ENCODE measurements around the gene DPF3. TPM values are rescaled to one million over a fixed set of nuclear protein-coding genes. Genes with fewer than 3 reads are reported as not detected.
A peak's percentile ranks its signal among the peaks of the same experiment; 100 is the strongest.

Gene DPF3
- total RNA-seq, 6 experiments from 2014 or later: 4.1 to 6.6 (median 5.4) TPM

DNA sequence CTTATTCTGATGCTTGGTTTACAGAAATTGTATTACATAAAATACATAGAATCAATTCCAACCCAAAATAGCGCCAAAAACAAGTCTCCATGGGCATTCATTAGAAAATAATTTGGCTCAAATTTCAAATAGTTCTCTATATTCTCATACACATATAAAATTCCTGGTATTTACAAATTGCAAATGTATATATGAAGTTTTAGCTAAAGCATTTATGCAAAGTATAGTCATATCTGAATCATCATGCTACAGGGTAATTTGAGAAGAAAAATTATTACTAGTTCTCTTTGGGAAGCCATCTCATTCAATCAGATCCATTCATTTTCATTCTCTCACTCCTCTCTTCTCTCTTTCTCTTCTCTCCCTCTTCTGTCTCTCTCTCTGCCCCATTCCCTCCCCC lies 257.8 kb downstream of the DPF3 start:
- Mint-ChIP-seq H3K36me3 (ENCODE audit: low read depth) (peaks cover 17% of the 10 kb centered on the region), H3K27me3 (ENCODE audit: insufficient read depth) (peaks cover 3% of the 10 kb centered on the region), H3K4me1 (ENCODE audit: low read depth) (peaks cover 88% of the 10 kb centered on the region), H3K9me3 (peaks cover 15% of the 10 kb centered on the region), H3K4me3 (peak overlapping the region; percentile 50), H3K27ac (peak overlapping the region; percentile 79)
- TF ChIP-seq, protein P1, sequence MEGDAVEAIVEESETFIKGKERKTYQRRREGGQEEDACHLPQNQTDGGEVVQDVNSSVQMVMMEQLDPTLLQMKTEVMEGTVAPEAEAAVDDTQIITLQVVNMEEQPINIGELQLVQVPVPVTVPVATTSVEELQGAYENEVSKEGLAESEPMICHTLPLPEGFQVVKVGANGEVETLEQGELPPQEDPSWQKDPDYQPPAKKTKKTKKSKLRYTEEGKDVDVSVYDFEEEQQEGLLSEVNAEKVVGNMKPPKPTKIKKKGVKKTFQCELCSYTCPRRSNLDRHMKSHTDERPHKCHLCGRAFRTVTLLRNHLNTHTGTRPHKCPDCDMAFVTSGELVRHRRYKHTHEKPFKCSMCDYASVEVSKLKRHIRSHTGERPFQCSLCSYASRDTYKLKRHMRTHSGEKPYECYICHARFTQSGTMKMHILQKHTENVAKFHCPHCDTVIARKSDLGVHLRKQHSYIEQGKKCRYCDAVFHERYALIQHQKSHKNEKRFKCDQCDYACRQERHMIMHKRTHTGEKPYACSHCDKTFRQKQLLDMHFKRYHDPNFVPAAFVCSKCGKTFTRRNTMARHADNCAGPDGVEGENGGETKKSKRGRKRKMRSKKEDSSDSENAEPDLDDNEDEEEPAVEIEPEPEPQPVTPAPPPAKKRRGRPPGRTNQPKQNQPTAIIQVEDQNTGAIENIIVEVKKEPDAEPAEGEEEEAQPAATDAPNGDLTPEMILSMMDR (IDR thresholded peaks at IDR 0.05): no peak
- DNase-seq: no peak

DNA sequence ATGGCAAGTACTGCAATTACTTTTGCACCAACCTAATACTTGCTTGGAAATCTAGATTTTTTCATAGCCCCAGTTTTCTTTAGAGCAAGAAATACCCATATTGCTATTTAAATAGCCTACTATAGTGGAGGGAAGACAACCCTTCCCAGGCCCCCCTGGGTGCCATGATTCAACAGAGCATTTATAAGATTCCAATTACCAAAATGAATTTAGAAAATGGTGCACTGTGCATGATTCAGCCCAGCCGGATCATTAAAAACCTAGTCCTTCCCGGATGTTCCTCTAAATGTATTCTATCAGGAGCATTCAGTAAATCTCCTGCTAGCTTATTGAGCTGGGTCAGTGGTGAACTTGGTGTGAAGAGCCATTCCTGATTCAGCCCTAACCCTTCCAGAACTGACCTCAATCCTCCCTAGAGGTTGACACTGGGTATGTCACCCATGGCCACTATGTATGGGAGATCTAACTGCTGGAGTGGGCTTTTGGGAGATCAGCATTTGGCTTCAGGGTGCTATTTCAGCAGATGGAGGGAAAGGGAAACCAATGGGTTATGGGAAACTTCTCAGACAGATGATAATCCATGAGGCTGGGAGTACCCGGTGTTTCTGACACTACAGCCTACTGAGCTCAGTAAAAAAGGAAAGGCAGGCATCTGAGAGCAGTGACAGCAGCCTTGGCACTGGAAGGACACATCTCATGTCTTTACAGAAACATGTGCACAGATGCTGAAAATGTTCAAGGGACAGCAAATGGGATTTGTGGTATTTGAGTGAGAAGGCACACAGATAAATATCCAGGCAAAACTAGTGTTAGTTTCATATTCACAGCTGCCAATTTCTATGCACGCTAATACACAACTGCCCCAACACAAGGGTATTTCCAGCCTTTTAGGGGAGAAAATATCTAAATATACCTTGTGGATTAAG lies 258.9 kb downstream of the DPF3 start:
- peak overlapping the region; percentile 36; the same call in 1 of the 2 replicates for H3K27ac Mint-ChIP-seq
- peaks cover 6% of the 10 kb centered on the region for H3K36me3 Mint-ChIP-seq (ENCODE audit: low read depth)

DNA sequence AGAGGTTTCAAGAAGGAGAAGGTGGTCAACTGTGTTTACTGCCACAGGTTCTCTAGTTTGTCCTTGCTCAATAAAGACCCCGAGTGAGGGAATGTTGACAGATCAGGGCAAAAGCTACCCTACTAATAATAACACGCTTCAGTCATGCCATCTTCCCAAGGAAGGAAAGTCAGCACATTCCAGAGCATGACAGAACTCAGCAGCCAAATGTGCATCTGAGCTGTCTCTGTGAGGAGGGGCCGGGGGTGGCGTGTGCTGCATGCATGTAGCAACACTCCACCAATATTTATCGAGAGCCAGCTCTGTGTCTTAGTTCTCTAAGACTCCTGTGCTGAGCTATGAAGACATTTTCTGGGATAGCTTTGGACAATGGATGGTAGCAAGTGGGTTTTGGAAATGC lies 260.4 kb downstream of the DPF3 start:
- TF ChIP-seq, protein P1 (IDR thresholded peaks at IDR 0.05): no peak

More for the DNA sequence above, 258.9 kb downstream of the DPF3 start:
- TF ChIP-seq, protein P1 (IDR thresholded peaks at IDR 0.05): 0 out of 2 replicates have a peak, but pooled peaks have one; percentile 14
- H3K9me3 Mint-ChIP-seq: peaks cover 4% of the 10 kb centered on the region; the same call in 1 of the 2 replicates
- peaks cover 77% of the 10 kb centered on the region for H3K4me1 Mint-ChIP-seq (ENCODE audit: low read depth)
- no peak for DNase-seq
- H3K4me3 Mint-ChIP-seq: no peak overlapping the region
- peaks cover 5% of the 10 kb centered on the region for H3K27me3 Mint-ChIP-seq (ENCODE audit: insufficient read depth)

DNA sequence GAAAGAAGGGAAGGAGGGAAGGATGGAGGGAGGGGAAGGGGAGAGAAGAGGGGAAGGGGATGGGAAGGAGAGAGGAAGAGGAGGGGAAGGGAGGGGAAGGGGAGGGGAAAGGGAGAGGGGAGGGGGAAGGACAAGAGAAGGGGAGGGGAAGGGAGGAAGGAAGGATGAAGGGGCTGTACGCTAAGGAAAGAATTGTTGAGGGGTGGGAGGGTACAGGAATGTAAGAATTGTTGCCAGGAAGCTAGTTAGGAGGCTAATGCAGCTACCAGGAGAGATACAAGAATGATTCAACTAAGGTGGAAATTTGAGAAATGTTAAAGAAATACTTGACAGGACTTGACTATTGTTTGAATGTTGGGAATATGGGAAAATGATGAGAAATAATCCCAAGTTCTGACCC lies 261.2 kb downstream of the DPF3 start:
- Mint-ChIP-seq H3K4me1 (ENCODE audit: low read depth) (peaks cover 63% of the 10 kb centered on the region), H3K27ac (no peak overlapping the region), H3K36me3 (ENCODE audit: low read depth) (peaks cover 12% of the 10 kb centered on the region), H3K9me3 (peaks cover 2% of the 10 kb centered on the region), H3K4me3 (no peak overlapping the region), H3K27me3 (ENCODE audit: insufficient read depth) (peaks cover 5% of the 10 kb centered on the region)
- TF ChIP-seq, protein P1 (IDR thresholded peaks at IDR 0.05): no peak
- DNase-seq: no peak

More for the DNA sequence above, 260.4 kb downstream of the DPF3 start:
- Mint-ChIP-seq H3K27me3 (ENCODE audit: insufficient read depth) (peaks cover 5% of the 10 kb centered on the region), H3K4me3 (no peak overlapping the region), H3K9me3 (no peaks in the 10 kb centered on the region), H3K36me3 (ENCODE audit: low read depth) (peaks cover 5% of the 10 kb centered on the region; the same call in 1 of the 2 replicates), H3K27ac (no peak overlapping the region), H3K4me1 (ENCODE audit: low read depth) (peaks cover 71% of the 10 kb centered on the region)
- no peak for DNase-seq

DNA sequence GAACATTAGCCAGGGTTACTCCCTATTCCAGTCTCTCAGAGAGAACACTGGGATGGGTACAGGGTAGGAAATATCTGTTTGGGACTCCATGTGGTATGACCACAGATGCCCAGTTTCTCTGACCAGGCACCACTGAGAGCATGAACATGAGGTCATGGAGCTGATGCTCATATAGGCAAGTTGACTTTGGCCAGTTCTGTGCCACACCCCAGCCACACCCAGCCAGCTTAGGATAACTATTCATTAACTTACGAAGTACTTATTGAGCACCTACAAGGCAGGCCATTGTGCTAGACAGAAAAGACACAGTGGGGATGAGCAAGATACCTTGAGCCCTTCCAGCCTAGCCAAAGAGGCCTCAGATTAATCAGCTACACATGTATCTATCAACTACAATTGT lies 262.5 kb downstream of the DPF3 start:
- no peak overlapping the region for H3K4me3 Mint-ChIP-seq
- TF ChIP-seq, protein P1 (IDR thresholded peaks at IDR 0.05): no peak
- peaks cover 50% of the 10 kb centered on the region for H3K4me1 Mint-ChIP-seq (ENCODE audit: low read depth)
- H3K36me3 Mint-ChIP-seq (ENCODE audit: low read depth): peaks cover 26% of the 10 kb centered on the region
- peaks cover 16% of the 10 kb centered on the region for H3K9me3 Mint-ChIP-seq
- H3K27ac Mint-ChIP-seq: no peak overlapping the region
- peaks cover 4% of the 10 kb centered on the region for H3K27me3 Mint-ChIP-seq (ENCODE audit: insufficient read depth)
- DNase-seq: no peak
